Hepatocyte (in vitro differentiated cells): ENCODE data around the gene MAST4.

ENCODE experiments used
- CTCF ChIP-seq: fragments of 200-600 bp; sonication (generic); IDR thresholded peaks from 2 replicates; pipeline ENCODE4 v1.5.1; 2016; ENCODE audit warnings: antibody characterized with exemption, mild to moderate bottlenecking; ENCODE audit not compliant: poor library complexity
- EZH2 ChIP-seq: fragments of 200-600 bp; sonication (generic); IDR thresholded peaks from 2 replicates; pipeline ENCODE4 v1.6.1; 2016; ENCODE audit warnings: antibody characterized with exemption, mild to moderate bottlenecking, borderline replicate concordance

- TF ChIP-seq CTCF (no peak), EZH2 (no peak)
These were observed 362.9 kb downstream of the MAST4 start for GRCh38 chr5:66958980-66959641.
